ENCODE results near the gene VCL.

The VCL gene

DNA sequence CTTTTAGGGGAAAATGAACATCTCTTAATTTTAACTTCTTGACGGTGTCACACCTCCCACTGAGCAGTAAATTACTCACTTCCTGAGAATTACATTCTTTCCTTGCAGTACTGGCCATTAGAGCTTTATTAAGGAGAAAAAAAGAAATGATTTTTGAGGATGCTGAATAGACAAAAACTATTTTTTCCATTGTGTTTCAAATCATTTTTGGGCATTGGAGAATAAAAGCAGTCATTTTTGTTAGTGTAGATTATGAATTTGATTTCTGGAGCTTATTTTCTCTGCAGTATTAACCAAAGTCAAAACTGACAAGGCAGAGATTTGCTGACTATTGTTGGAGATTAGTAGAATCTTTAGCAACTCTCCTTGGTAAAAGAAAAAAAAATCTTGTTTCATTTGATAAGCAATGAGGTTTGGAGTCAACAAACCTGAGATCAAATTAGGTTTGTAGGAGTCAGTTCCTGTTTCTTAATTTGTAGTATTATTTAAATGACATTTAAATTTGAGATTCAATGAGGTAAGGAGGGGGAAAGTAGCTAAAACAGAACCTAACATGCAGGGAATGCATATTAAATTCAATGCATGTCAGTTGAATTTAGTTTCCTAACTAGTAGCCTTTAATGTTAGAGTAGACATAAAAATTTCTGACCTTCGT is 82.1 kb downstream of the VCL start:
- DNase-seq, result no peak

DNA sequence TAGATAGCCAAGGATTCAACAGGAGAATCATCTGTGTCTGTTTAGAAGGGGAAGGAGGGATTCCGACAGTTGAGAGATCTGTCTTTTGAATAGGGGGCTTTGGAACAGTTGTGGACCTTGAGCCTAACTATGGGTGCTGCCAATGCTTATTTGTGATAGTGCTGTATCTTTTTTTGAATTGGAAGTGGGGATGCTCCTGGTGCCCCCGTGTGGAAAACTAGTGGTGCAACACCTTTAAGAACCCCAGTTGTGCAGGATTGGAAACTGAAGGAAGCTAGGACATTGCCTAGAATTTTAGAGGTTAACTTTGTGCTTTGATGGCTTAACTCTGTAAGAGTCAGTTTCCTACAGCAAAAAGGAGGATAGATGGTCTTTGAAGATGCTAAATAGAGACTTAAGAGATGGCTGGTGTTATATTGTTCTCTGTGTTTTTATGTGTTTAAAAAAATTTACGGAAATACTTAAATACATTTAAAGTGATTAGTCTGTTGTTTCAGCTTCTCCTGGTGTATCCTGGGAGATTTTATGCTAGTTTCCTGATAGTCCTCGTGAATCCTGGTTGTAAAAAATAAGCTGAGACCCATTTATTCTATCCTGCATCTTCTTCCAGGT is 83.4 kb downstream of the VCL start:
- no peak for DNase-seq

- no peak for DNase-seq
Observed at GRCh38 chr10:74081941-74082718, 84.2 kb downstream of the VCL start.

GRCh38 chr10:74083304-74083703 is 85.4 kb downstream of the VCL start:
- no peak for DNase-seq

GRCh38 chr10:74084955-74085354 is 87.0 kb downstream of the VCL start:
- DNase-seq, result no peak

- DNase-seq, result no peak
Observed at GRCh38 chr10:74086317-74086716, 88.4 kb downstream of the VCL start.

DNA sequence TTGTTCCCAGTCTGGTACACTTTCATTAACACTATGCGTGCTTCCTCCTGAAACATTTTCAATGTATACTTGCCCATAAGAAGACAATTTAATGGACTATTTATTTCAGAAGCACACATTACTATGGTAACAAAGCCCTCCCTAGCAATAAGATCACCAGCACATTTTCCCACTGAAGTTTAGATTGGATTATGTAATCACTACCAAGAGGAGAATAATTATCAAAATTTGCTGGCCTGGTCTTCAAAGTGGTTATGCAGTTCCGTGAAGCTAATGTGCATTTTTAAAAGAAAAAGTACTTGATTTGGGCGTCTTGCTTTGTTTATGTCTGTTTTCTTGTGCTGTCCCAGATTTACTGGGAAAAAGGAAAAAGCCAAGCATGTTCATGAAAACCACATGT is 90.8 kb downstream of the VCL start:
- DNase-seq, result no peak

- no peak for DNase-seq
Observed at GRCh38 chr10:74092372-74092771, 94.5 kb downstream of the VCL start.

DNA sequence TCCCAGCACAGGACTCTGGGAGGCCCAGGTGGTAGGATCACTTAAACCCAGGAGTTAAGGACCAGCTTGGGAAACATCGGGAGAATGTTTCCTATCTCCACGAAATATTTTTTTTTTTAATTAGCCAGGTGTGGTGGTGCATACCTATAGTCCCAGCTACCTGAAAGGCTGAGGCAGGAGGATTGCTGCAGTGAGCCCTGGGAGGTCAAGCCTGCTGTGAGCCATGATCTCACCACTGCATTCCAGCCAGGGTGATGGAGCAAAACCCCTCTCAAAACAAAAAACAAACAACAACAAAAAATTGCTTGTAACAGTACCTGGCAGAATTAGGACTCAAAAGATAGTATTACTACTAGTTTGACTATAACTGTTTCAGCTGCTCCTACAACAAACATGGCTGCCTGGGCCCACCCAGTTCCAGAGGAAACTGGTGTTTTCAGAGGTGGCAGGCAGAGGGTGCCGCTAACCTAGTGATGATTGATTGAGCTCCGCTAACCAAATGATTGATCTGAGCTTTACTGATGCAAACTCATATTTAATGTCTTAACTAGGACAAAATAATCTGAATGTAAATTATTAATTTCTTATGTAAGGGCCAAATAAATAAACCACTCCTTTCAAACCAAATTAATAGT is 95.7 kb downstream of the VCL start:
- no peak for DNase-seq

GRCh38 chr10:74094231-74094630 is 96.3 kb downstream of the VCL start:
- no peak for DNase-seq

DNA sequence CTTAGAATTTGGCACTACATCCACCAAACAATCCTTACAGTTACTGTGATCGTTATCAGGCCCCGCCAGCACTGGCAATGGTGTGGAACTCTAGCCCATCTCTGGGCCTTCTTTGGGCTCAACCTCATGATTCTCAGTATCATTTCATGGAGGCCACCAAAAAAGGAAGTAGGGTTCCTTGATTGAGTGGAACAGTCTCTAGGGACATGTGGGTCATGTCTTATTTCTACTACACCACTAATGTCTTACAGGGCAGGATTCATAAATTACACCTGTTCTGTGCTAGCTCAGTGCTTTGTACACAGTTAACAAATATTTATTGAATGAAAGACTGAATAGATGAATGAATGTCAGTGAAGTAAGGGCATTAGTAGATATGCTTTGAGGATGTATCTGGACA is 98.9 kb downstream of the VCL start:
- DNase-seq, result no peak

GRCh38 chr10:74097776-74098175 is 99.9 kb downstream of the VCL start:
- DNase-seq, result no peak

DNA sequence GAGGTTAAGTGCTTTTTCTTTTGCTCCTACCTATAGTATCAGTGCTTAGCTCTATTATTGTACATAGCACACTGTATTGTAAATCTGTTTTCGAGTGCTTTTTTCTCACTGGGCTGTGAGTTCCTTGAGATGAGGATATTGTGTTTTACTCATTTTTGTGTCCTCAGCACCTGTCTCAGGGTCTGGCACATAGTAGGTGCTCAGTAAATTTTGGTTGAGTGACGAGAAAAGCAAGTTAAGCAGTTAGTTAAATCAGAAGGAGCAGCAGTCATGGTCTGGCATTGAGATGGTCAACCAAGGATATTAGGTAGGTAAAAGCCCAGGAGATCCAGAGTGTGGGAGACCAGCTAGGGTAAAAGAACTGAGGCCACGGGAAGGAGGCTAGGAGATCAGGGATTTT is 101.5 kb downstream of the VCL start:
- no peak for DNase-seq

- no peak for DNase-seq
Observed at GRCh38 chr10:74099836-74100235, 101.9 kb downstream of the VCL start.

DNA sequence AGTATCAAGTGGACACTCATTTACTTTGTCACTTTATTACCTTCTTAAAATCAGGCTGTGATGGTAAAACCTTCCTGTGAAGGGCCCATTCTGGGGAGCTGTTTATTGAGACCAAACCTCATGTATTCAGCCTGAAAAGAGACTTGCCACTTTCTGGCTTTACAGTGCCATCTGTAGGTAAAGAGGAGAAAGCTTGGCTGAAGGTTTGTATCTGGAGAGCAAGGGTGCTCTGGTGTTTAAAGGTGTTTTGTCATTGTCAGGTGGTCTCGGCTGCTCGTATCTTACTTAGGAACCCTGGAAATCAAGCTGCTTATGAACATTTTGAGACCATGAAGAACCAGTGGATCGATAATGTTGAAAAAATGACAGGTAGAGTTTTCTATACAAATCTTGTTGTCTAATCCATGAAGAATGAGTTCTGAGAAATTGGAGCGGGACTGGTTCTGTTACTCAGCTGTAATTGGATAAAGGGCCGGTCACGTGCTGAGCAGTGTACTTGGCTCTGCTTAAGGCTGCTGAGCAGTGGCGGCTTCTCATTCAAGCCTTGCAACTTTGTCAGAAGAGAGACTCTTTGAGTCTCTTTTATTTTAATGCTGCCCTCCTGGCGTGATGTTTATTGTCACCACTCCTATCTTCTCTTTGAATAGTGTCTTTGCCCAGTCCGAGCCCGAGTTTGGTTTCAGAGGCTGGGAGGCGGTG is 105.8 kb downstream of the VCL start:
- no peak for DNase-seq

- no peak for DNase-seq
Observed at GRCh38 chr10:74104480-74104879, 106.6 kb downstream of the VCL start.

GRCh38 chr10:74104996-74105395 is 107.1 kb downstream of the VCL start:
- no peak for DNase-seq

DNA sequence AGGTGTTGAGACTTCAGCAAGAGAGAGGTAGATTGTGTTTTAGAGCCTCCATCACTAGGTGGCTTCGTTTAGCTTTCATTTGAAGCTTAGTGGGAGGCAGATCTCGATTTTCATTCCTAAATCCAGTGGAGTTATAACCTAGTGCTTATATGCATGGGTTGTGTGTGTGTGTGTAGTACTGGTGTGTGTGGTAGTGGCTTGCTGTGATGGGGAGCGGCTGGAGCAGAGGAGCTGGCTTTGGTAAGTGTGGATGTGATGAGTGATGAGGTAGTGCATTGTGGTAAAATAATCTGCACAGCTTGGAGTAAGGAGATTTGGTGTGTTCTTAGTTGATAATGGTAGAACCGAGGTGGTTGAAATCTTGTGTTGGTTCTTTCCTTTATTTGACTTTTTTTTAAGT is 109.5 kb downstream of the VCL start:
- no peak for DNase-seq

DNA sequence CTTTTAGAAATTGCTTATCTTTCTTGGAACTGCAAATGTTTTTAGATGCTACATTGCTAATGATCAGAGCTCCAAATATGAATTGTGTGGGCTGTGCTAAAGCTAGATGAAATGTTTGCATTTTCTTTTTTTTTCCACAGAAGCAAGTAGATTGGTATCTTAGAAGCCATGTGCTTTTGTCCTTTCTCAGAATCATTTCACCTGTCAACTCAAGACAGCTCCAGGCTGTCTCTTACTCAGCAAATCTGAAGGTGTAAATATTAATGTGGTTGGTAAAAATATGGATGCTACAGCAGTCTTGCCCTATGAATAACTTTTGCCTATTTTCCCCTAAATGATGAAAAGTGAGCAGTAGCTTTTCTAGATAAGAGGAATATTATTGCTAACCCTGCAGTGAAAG is 111.5 kb downstream of the VCL start:
- no peak for DNase-seq

GRCh38 chr10:74110120-74110519 is 112.2 kb downstream of the VCL start:
- no peak for DNase-seq

- DNase-seq, result no peak
Observed at GRCh38 chr10:74111799-74112198, 113.9 kb downstream of the VCL start.

DNA sequence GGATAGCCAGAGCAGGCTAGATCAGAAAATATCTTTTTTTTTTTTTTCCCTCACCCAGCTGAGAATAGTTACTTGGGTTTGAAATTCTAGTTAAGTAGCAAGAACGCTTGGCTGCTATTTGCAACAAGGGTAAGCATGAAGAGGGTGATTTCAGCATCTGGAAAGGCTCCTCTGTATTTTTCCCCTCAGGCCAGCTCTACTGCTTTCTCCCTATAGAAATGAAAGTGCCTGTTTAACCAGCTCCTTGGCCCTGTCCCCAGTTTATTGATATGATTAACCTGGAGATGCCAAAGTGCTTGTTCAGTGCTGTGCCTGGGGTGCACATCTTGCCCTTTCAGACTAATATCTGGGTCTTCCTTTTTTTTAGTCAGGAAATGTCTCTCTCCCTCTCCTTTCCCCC is 115.6 kb downstream of the VCL start:
- no peak for DNase-seq

GRCh38 chr10:74114041-74114448 is 116.1 kb downstream of the VCL start:
- no peak for DNase-seq

Data from activated CD4-positive, CD25-positive, alpha-beta regulatory T cell treated with anti-CD3 and anti-CD28 coated beads, Interleukin-2, amount 50 U/mL, for 72 hours (primary cell).